ENCODE results near the gene FAM163A.

DNA sequence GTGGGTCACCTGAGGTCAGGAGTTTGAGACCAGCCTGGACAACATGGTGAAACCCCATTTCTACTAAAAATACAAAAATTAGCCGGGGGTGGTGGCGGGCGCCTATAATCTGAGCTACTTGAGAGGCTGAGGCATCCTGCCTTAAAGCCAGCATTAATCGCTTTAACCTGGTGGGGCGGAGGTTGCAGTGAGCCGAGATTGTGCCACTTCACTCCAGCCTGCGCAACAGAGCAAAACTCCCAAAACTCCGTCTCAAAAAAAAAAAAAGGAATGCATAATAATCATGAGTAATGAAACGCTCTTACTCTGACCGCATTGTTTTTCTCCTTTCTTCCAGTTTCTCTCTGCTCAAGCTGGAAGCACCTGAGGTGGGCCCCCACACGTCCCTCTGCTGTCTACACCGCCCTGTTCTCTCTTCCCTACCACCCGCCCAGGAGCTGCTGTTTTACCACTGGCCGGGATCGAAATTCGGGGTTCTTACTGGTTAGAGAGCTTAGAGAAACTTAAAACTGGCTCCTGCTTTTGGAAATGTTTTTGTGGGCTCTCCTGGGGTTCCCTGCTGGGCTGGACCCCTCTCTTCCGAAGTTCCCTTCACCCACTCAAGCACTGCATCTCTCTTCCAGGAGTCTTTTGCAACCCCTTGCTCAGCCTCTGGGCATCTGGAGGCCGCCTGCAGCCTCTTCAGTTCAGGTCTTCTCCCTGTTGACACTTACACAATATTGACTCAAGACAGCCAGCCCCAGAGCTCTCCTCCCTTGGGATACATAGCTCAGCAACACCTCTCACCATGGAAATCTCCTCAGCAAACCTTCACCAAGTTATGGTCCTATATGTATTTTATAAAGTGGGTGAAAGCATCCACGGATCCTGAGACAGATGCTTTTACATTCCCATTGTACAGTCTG lies 62.5 kb downstream of the FAM163A start:
- TF ChIP-seq, protein P1, sequence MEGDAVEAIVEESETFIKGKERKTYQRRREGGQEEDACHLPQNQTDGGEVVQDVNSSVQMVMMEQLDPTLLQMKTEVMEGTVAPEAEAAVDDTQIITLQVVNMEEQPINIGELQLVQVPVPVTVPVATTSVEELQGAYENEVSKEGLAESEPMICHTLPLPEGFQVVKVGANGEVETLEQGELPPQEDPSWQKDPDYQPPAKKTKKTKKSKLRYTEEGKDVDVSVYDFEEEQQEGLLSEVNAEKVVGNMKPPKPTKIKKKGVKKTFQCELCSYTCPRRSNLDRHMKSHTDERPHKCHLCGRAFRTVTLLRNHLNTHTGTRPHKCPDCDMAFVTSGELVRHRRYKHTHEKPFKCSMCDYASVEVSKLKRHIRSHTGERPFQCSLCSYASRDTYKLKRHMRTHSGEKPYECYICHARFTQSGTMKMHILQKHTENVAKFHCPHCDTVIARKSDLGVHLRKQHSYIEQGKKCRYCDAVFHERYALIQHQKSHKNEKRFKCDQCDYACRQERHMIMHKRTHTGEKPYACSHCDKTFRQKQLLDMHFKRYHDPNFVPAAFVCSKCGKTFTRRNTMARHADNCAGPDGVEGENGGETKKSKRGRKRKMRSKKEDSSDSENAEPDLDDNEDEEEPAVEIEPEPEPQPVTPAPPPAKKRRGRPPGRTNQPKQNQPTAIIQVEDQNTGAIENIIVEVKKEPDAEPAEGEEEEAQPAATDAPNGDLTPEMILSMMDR (IDR thresholded peaks at IDR 0.05): no peak
- TF ChIP-seq POLR2A (IDR thresholded peaks at IDR 0.05): no peak
- no peak for TF ChIP-seq EP300 (IDR thresholded peaks at IDR 0.05)
